SK-N-MC (cell line): ENCODE results near the gene GID4.

Experiments
- EZH2 ChIP-seq: fragments of 200-600 bp; sonication (generic); IDR thresholded peaks from one replicate; pipeline ENCODE4 v1.6.1; 2017; ENCODE audit warnings: antibody characterized with exemption
- FOXP2 ChIP-seq: optimal IDR thresholded peaks from 2 replicates; pipeline ENCODE3; 2011; ENCODE audit warnings: mild to moderate bottlenecking, moderate library complexity; ENCODE audit not compliant: insufficient read depth; ENCODE audit errors: extremely low read length, control extremely low read depth
- POLR2AphosphoS5 ChIP-seq: IDR thresholded peaks from 2 replicates; pipeline ENCODE4 v1.6.1; 2012; ENCODE audit warnings: mild to moderate bottlenecking, low read depth, low read length, borderline replicate concordance

- no peak for TF ChIP-seq EZH2
- no peak for TF ChIP-seq POLR2AphosphoS5
- TF ChIP-seq FOXP2, result no peak
These were observed 6.6 kb downstream of the GID4 start for GRCh38 chr17:18045691-18046350.
